ENCODE results near the gene ATG4B.

The ATG4B gene

DNA sequence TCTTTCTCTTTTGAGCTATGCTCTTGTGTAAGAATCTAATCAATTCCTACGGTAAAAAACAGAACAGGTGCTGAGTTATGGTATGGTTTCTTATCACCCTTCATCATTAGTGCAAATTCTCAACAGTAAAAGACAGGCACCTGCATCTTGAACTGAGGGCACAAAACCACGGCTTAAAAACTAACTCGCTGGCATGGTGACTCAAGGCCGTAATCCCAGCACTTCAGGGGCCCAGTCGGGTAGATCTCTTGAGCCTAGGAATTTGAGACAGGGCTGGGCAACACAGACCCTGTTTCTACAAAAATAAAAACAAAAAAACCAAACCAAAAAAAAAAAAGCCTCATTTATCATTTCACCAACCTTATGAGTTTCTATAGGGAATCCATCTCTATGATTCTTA, 33.8 kb upstream of the ATG4B start:
- Mint-ChIP-seq H3K9me3 (no peaks in the 10 kb centered on the region), H3K4me3 (no peak overlapping the region), H3K27ac (no peak overlapping the region), H3K4me1 (peaks cover 5% of the 10 kb centered on the region), H3K36me3 (ENCODE audit: low read depth) (peaks cover 48% of the 10 kb centered on the region), H3K27me3 (ENCODE audit: low read depth, poor library complexity) (no peaks in the 10 kb centered on the region)
- TF ChIP-seq, protein P1, sequence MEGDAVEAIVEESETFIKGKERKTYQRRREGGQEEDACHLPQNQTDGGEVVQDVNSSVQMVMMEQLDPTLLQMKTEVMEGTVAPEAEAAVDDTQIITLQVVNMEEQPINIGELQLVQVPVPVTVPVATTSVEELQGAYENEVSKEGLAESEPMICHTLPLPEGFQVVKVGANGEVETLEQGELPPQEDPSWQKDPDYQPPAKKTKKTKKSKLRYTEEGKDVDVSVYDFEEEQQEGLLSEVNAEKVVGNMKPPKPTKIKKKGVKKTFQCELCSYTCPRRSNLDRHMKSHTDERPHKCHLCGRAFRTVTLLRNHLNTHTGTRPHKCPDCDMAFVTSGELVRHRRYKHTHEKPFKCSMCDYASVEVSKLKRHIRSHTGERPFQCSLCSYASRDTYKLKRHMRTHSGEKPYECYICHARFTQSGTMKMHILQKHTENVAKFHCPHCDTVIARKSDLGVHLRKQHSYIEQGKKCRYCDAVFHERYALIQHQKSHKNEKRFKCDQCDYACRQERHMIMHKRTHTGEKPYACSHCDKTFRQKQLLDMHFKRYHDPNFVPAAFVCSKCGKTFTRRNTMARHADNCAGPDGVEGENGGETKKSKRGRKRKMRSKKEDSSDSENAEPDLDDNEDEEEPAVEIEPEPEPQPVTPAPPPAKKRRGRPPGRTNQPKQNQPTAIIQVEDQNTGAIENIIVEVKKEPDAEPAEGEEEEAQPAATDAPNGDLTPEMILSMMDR (IDR thresholded peaks at IDR 0.05) = no peak
- DNase-seq = no peak

DNA sequence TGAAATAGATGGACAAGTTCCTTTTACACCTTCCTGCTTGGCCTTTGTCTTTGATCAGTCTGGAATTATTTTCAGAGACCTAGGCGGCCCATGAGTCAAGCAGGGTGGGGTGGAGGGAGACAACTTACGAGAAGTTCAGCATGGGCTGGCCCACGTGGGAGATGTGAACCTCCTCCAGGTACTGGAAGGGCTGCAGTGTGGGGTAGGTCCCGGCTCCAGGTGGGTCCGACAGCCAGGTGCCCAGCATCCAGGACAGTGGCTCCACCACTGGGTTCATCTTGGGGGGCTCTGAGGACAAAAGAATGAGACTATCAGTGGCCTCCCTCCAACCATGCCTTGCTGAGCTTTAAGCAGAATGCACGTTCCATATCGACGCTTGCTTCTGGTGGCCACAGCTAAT, 31.3 kb upstream of the ATG4B start:
- no peak for DNase-seq

DNA sequence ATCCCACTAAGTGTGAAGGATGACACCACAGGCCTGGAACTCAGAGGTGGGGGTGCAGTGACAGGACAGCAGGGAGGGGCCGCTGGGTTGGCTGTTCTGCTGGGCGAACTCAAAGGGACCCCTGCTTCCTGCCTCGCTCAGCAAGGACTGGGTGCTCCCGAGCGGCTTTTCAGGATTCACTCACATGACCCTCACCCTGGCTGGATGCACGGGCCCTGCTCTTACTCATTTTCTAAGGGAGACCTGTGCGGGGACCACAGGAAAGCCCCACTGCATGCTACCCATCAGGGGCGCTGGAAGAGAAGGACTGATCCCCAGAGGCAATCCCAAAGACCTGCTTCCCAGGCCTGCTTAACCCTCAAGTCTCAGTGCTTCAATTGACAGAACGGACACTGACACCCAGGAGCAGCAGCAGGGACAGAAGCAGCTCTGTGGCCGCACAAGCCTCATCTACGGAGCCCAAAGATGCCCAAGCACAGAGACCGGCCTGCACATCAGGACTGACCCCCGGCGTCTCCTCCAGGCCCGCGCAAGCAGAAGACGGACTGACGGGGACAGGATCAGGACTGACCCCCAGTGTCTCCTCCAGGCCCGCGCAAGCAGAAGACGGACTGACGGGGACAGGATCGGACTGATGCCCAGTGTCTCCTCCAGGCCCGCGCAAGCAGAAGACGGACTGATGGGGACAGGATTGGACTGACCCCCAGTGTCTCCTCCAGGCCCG, 30.2 kb upstream of the ATG4B start:
- TF ChIP-seq, protein P1 (IDR thresholded peaks at IDR 0.05) = no peak
- peaks cover 25% of the 10 kb centered on the region for H3K4me1 Mint-ChIP-seq
- H3K36me3 Mint-ChIP-seq (ENCODE audit: low read depth) = peaks cover 20% of the 10 kb centered on the region
- peaks cover 4% of the 10 kb centered on the region for H3K27me3 Mint-ChIP-seq (ENCODE audit: low read depth, poor library complexity)
- H3K27ac Mint-ChIP-seq = no peak overlapping the region
- H3K9me3 Mint-ChIP-seq = no peaks in the 10 kb centered on the region
- no peak overlapping the region for H3K4me3 Mint-ChIP-seq
- no peak for DNase-seq

More for the DNA sequence above, 31.3 kb upstream of the ATG4B start:
- H3K36me3 Mint-ChIP-seq (ENCODE audit: low read depth) = peaks cover 29% of the 10 kb centered on the region
- H3K9me3 Mint-ChIP-seq = no peaks in the 10 kb centered on the region
- H3K4me1 Mint-ChIP-seq = peaks cover 18% of the 10 kb centered on the region
- H3K4me3 Mint-ChIP-seq = no peak overlapping the region
- TF ChIP-seq, protein P1 (IDR thresholded peaks at IDR 0.05) = no peak
- no peaks in the 10 kb centered on the region for H3K27me3 Mint-ChIP-seq (ENCODE audit: low read depth, poor library complexity)
- no peak overlapping the region for H3K27ac Mint-ChIP-seq

DNA sequence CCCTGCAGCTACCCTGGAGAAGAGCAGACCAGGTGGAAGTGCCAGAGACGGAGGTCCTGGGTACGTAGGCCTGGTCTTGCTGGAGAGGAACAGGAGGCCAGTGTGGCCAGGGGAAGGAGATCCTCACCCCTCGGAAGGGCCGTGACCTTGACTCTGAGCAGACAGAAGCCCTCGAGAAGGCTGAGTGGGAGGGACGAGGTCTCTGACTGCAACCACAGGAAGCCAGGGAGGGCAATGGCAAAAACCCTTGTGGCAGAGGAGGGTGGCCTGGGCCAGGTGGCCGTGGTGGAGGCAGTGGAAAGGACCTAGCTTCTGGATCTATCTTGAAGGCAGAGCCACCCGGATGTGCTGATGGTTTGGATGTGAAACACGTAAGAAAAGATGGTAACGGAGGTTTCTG, 28.6 kb upstream of the ATG4B start:
- DNase-seq = no peak
- Mint-ChIP-seq H3K36me3 (ENCODE audit: low read depth) (peaks cover 20% of the 10 kb centered on the region), H3K4me3 (peak overlapping the region; percentile 73), H3K27me3 (ENCODE audit: low read depth, poor library complexity) (peaks cover 4% of the 10 kb centered on the region), H3K27ac (no peak overlapping the region), H3K9me3 (no peaks in the 10 kb centered on the region), H3K4me1 (peaks cover 38% of the 10 kb centered on the region)
- TF ChIP-seq, protein P1 (IDR thresholded peaks at IDR 0.05) = no peak

DNA sequence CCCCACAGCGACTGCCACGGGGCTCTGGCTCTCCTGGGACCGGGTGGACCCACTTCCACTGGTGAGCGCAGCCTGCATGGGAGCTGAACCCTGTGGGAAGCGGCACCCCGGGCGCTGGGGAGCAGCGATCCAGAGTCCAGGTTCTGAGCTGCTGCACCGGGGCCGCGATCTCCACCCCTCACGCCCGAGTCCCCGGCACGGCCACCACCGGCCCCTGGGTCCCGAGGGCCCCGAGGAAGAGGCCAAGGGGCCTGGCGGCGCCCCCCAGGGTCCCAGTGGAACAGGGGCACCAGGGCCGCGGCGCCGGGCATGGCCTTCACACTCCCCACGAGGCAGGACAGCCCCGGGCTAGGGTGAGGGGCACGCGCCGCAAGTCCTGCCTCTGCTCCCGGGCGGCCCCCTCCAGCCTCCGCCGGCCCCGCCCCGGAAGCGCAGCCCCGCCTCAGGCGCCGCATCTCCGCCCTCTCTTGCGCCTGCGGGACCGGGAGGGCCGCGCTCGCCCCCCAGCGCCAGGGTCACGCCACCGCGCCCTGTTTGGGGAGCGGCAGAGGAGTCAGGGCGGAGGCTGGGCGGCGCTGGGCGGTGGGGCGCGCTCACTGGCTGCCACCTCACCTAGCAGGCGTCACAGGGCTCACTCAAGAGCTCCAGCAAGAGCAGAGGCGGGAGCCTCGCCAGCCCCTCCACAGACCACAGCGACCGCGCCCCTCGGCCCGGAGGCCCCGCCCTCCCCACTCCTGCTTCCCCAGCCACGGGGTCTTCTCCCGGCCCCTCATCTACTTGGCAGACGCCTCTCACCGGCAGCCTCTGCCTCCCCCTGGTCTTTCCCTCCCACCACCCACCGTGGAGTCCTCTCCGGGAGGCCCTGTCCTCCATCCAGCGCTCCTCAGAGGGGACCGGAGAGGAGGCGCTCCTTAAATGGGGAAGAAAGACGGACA, 27.4 kb upstream of the ATG4B start:
- peak overlapping the region; percentile 57 for H3K27ac Mint-ChIP-seq

More for the DNA sequence above, 27.4 kb upstream of the ATG4B start:
- Mint-ChIP-seq H3K9me3 (no peaks in the 10 kb centered on the region), H3K4me1 (peaks cover 47% of the 10 kb centered on the region), H3K4me3 (peak overlapping the region; percentile 79), H3K36me3 (ENCODE audit: low read depth) (peaks cover 20% of the 10 kb centered on the region), H3K27me3 (ENCODE audit: low read depth, poor library complexity) (peaks cover 4% of the 10 kb centered on the region)
- TF ChIP-seq, protein P1 (IDR thresholded peaks at IDR 0.05) = peak; percentile 59
- peak; percentile 94 for DNase-seq
